DMS114 treated with DMSO at 0.1 percent for 48 hours (cell line): ENCODE measurements around the gene KCNJ16.

Experiments
- DNase-seq: peaks from one replicate; lab custom pipeline; 2025; ENCODE audit not compliant: unreplicated experiment; lab: John Stamatoyannopoulos, UW

KCNJ16 gene

DNA sequence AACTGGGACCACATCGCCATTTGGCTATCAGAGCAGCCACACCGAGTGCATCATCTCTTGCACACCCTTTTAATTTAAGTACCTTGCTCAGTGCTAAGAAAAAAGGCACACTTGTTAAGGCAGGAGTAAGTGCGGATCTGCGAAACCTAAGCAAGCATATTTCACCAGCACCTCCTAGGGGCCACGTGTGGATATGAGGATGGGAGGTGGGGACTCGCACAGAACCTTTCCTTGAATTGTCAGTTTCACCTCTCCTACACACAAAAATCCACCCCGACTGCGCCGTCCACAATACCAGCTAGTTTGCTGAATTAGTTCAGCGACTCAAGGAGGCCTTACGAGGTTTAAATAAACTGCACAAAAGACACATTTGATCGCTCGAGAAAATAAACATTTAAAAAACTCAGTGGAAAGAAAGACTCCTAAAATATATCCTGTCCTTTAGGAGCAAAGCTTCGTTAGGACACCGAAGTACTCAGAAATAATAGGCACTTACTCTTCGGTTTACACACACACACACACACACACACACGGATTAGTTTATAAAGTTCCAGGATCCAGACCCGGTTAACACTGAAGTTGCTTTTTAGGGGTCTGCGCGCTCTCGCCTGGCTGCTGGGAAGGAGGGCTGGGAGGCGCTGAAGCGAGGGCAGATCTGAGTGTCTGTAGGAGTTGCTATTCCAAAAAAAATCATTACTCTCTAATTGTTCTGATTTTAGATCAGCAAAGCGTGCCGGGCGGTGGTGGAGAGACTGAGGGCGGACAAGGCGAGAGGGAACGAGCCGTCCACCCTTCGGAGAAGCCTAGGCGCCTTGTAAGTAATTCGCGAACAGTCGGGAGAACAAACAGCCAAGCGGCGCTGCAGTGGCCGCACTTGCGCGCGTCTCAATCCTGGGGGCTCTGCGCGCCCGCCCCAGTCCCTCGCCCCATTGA, 93.3 kb downstream of the KCNJ16 start:
- DNase-seq = no peak

DNA sequence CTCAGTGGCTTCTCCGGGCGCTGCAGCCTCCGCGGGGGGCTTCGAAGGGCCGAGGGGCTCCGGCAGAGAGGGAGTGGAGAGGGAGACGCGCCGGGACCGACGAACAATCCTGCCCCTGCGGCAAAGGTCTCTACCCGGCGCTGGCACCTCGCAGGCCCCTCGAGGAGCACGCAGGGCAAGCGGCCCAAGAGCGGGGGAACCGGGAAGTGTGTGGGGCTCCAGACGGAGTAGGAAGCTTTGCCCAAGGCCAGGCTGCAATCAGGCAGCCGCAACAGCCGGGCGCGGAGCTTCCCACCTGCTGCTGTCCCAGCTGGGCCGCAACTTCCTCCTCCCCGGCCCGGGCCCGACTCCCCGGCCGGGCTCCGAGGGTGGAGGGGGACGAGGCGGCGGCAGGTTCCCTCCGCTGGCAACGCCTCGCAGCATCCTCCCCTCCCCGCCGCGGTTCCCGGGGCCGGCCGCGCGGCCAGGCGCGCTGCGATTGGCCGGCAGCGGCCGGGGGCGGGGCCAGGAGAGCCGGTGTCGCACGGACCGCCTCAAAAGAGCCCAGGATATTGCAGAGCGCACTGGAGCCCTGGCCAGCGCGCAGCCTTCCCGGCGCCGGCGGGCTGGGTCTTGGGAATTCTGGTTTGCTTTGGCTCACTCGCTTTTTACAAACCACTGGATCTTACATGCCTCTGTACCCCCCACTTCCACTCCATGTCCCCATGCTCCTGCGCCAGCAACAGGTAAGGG, 94.1 kb downstream of the KCNJ16 start, which contains the start of gene KCNJ2:
KCNJ2 (plus strand) TSS at position 556 of the 732 bp plus-strand sequence. CDS start 5,508 bp downstream, outside the sequence.
- peak; percentile 8 for DNase-seq

DNA sequence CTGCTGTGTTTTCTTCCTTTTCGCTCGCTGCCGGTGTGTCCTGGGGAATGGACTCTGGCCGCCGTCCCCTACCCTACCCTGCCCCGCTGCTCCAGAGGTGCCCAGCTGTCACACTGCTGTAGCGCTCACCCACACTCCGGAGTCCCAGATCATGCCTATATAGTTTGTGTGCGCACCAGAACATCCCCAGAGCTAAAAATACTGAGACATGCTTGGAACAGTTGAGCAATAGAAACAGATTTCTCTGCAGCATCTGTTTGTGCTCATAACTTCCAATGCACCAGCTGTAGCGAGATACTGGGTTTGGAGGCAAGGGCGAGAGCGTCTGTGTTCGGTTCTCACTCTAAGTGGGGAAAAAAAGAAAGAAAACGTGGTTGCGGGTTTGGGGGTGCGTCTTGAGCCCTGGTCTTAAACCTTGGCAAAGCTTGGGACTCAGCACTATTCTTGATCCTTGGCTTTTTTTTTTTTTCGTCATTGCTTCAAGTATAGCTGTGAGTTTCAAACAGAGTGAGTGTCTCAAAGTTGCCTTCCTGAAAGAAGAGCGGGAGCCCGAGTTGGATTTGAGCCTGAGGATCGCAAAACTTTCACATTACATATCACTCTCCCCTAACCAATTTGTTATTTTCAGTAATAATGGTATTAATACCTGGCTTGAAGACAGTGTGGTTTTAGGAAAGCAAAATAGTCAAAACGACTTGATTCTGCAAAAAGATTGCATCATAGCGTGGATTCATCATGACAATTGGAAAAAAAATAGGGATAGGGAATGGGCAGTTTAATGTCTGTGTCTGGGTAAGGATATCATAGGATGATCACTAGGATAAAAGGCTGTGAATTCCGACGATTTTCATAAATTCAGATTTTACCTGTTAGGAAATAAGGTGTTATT, 94.9 kb downstream of the KCNJ16 start:
- no peak for DNase-seq

DNA sequence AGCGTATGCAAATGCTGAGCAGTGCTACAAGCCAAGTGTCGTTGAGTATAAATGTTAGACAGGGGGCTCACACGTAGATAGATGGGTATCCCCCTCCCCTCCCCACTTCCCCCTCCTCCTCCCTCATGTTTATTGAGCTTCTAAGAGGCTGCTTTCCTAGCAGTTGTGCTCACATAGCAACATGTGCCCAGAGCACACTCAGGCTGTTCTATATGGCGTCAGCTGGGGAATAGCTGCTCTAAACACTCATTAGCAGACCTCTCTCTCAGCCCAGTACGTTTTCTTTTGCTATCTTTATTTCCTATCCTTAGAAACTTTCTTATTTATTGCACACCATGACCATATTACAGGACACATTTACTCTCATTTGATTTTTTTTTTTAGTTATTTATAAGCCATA, 96.1 kb downstream of the KCNJ16 start:
- DNase-seq = no peak

DNA sequence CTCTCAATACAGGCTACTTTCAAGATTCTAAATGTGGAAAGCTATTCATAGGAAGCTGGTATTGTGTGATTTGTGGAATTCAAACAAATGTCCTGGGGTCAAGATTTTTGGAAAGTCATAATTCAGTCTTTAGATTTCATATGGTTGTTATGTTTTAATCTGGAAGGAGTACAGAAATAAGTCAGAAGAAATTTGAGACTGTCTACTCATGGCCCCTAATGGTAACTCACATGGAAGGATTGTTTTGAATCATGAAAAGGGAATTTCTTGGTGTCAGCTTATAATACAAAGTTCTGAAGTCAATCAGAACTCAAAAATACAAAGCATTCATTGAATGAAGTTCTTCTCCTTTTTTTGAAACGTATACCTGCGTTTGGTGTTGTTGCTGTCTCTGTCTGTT, 97.4 kb downstream of the KCNJ16 start:
- DNase-seq = no peak

DNA sequence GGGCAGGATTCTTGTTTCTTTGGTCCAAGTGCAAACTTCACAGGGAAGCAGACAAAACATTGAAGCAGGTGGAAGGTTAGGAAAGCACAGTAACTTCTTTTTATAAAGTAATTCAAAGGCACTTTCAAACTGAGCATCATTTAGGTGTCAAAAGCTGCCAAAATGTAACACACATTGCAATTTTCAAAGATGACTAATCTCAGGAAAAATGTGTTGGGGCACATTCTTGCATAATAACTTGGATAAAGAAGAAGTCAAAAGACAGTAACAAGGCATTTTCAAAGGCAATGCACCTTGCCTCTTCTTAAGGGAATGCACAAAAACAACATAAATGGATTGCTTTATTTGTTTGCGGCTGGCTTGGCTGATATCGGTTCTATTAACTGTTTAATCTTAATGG, 97.9 kb downstream of the KCNJ16 start:
- no peak for DNase-seq

DNA sequence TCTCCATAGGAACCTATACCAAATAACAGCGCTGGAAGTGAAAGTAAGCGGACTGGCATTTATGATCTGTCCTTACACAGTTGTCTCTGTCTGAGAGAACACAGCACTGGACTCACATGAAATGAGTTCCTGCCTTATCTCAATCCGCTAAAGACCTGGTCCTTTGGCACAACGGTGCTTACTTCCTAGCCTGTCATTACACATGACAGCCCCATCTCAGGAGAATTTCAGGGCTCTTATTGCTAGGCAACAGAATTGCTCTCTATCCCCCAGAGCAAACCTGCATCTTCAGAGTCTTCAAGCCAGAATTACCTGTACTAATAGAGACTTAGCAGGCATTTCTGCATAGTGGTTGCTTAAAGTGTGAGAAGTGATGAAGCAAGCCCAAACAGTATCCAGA, 98.7 kb downstream of the KCNJ16 start:
- no peak for DNase-seq

DNA sequence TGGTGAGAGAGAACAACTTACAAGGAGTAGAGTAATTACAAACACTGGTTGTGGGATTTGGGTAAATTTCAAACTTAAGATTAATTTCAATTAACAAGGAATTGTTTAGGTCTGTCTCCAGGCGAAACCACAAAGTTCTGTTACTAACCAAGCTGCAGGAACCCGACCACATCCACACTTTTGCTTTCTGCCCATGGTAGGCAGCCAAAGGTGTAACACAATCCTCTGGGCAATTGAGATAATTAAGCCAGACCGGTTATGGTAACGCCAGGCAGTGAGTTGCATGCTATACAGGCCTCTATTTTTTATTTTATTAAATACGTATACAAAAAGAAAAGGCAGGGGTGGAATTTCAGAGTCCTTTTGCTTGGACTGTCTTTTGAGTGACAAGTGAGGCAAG, 106.4 kb downstream of the KCNJ16 start:
- no peak for DNase-seq

DNA sequence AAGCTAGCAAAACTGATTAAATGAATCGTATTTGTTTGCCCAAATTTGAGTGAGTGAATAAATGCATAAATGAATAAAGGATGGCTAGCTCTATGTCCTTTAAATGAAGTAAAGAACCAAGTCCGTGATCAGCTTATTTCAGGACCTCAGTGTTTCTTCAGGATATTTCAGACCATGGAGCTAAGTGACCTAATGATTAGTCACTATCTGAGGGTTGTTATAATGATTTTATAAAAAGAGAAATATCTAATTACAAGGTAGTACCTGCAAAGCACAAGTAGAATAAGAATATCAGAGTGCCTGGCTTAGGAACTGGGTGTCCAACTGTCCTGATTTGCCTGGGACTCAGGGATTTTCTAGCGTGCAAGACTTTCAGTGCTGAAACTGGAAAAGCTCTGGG, 106.8 kb downstream of the KCNJ16 start:
- no peak for DNase-seq

DNA sequence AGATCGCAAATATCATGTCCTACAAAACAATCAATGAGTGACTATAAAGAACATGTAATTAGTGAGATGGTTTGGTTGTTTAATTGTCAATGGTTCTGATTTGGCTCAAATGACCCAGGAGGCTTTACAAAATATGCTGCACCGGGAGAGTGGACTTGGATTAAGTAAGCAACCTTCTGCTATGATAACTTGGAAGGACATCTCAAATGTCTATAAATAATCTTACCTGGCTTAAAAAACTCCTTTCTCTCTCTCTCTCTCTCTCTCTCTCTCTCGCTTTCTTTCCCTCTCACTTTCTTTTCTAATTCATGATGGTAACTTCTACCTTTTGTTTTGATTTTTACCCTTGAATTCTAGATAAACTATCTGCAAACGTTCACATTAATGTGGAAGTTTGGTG, 108.5 kb downstream of the KCNJ16 start:
- no peak for DNase-seq

DNA sequence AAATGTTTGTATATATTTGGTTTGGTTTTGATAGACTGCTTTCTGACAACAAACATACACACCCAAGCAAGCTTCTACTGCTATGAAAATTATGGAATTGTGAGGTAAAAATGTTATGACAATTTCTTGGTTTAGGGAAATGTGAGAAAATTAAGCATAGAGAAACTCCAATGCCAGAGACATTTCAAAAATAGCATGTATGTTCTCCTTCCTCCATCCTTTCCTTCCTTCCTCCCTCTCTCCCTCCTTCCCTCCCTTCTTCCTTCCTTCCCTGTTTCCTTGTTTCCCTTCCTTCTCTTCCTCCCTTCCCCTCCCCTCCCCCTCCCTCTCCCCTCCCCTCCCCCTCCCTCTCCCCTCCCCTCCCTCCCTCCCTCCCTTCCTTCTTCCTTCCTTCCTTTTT, 109.2 kb downstream of the KCNJ16 start:
- no peak for DNase-seq

DNA sequence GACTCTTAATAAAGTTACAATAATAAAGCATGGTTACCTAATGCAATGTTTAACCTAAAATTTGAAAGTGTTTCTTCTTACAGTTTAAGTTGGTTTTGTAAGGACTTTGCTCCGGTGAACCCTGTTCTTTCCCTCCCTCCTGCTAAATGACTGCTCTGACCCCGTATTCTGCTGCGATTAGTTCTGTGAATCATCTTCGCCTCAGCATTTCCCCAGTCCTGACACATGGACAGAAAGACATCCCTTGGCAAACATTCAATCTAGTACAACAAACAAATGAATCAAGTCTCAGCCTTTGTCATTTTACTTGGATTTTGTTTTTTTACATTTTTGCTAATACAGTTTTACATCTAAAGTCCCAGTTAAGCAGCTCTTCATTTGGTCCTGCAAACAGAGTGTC, 109.7 kb downstream of the KCNJ16 start:
- DNase-seq = no peak
